Activated T-helper 1 cell treated with anti-CD3 and anti-CD28 coated beads, Interleukin-12 subunit alpha, Interleukin-12 subunit beta, Interleukin-2, Interleukin-4 antibody, amounts not matched to agents 30 ng/mL and 10 ng/mL and 1 ng/mL, durations not matched to agents 14 hours and 24 hours and 36 hours (primary cell): Measurements from ENCODE around the gene NPY5R. TPM values are rescaled to one million over a fixed set of nuclear protein-coding genes. Genes with fewer than 3 reads are reported as not detected.

Source experiments
- DNase-seq: peaks from one replicate; pipeline ENCODE4 v3.0.0; 2021; ENCODE audit warnings: low spot score
- H3K27ac Mint-ChIP-seq: one replicate; pipeline ENCODE4 v1.8.0; 2021; ENCODE audit warnings: mild to moderate bottlenecking, mixed read lengths
- H3K27me3 Mint-ChIP-seq: one replicate; pipeline ENCODE4 v1.8.0; 2022; ENCODE audit warnings: mild to moderate bottlenecking, moderate library complexity, mixed read lengths; ENCODE audit not compliant: insufficient read depth
- H3K36me3 Mint-ChIP-seq: one replicate; pipeline ENCODE4 v1.8.0; 2021; ENCODE audit warnings: low read depth, mixed read lengths
- H3K4me1 Mint-ChIP-seq: one replicate; pipeline ENCODE4 v1.8.0; 2021; ENCODE audit warnings: low read depth, mixed read lengths
- H3K4me3 Mint-ChIP-seq: one replicate; pipeline ENCODE4 v1.8.0; 2021; ENCODE audit warnings: mild to moderate bottlenecking, moderate library complexity, mixed read lengths
- H3K9me3 Mint-ChIP-seq: one replicate; pipeline ENCODE4 v1.8.0; 2021; ENCODE audit warnings: mixed read lengths
- intact Hi-C: fragments of 100-400 bp; cut with micrococcal nuclease; formaldehyde crosslinking; loops from one replicate; pipeline ENCODE4 v1.15.1; 2024
- total RNA-seq: library from RNA; stranded (reverse); gene quantifications from 2 replicates; pipeline ENCODE4 v1.2.3, GENCODE V29; 2022

NPY5R gene
- total RNA-seq, 1 donor from 2014 or later: not detected

GRCh38 chr4:163395055-163395454, 51.4 kb downstream of the NPY5R start:
- H3K4me3 Mint-ChIP-seq: no peak overlapping the region
- H3K4me1 Mint-ChIP-seq: no peaks in the 10 kb centered on the region
- DNase-seq: no peak
- peaks cover 6% of the 10 kb centered on the region for H3K27me3 Mint-ChIP-seq
- intact Hi-C loops: no loop called here
- no peak overlapping the region for H3K27ac Mint-ChIP-seq
- no peaks in the 10 kb centered on the region for H3K36me3 Mint-ChIP-seq
- H3K9me3 Mint-ChIP-seq: no peaks in the 10 kb centered on the region

GRCh38 chr4:163395758-163396157, 52.1 kb downstream of the NPY5R start:
- Mint-ChIP-seq H3K4me3 (no peak overlapping the region), H3K4me1 (no peaks in the 10 kb centered on the region), H3K27me3 (peaks cover 5% of the 10 kb centered on the region), H3K9me3 (no peaks in the 10 kb centered on the region), H3K27ac (no peak overlapping the region), H3K36me3 (no peaks in the 10 kb centered on the region)
- intact Hi-C loops: no loop called here
- no peak for DNase-seq

GRCh38 chr4:163398238-163398637, 54.5 kb downstream of the NPY5R start:
- H3K27me3 Mint-ChIP-seq: no peaks in the 10 kb centered on the region
- H3K36me3 Mint-ChIP-seq: no peaks in the 10 kb centered on the region
- DNase-seq: no peak
- no peaks in the 10 kb centered on the region for H3K4me1 Mint-ChIP-seq
- no peak overlapping the region for H3K4me3 Mint-ChIP-seq
- H3K9me3 Mint-ChIP-seq: no peaks in the 10 kb centered on the region
- intact Hi-C loops: no loop called here
- H3K27ac Mint-ChIP-seq: no peak overlapping the region

- H3K4me3 Mint-ChIP-seq: no peak overlapping the region
- DNase-seq: no peak
- no peaks in the 10 kb centered on the region for H3K4me1 Mint-ChIP-seq
- H3K9me3 Mint-ChIP-seq: no peaks in the 10 kb centered on the region
- intact Hi-C loops: no loop called here
- no peaks in the 10 kb centered on the region for H3K36me3 Mint-ChIP-seq
- no peak overlapping the region for H3K27ac Mint-ChIP-seq
- no peaks in the 10 kb centered on the region for H3K27me3 Mint-ChIP-seq
Observed at GRCh38 chr4:163400911-163401310, 57.2 kb downstream of the NPY5R start.

Other genes starting within 250 kb of the NPY5R start
- 39.7 and 43.8 TPM in 2 replicates for gene NAF1, start 177.0 kb upstream of the NPY5R start, total RNA-seq
- not detected in 2 replicates for gene NPY1R, start 11.3 kb upstream of the NPY5R start, total RNA-seq
- not detected in 2 replicates for gene TKTL2, start 129.9 kb downstream of the NPY5R start, total RNA-seq
- gene TMA16, start 150.8 kb downstream of the NPY5R start, total RNA-seq: 76.3 and 80.8 TPM in 2 replicates